Stimulated activated CD8-positive, alpha-beta memory T cell treated with anti-CD3 and anti-CD28 coated beads, Interleukin-4, amount 100 ng/mL, for 4 hours (primary cell): ENCODE results near the gene NR2F2.

Experiments used
- DNase-seq, 2 donors: peaks; one replicate each; pipeline ENCODE4 v3.0.0-alpha.2; 2020; ENCODE audit warnings: low read depth in 2 of 2, low spot score in 1 of 2

NR2F2 gene

DNA sequence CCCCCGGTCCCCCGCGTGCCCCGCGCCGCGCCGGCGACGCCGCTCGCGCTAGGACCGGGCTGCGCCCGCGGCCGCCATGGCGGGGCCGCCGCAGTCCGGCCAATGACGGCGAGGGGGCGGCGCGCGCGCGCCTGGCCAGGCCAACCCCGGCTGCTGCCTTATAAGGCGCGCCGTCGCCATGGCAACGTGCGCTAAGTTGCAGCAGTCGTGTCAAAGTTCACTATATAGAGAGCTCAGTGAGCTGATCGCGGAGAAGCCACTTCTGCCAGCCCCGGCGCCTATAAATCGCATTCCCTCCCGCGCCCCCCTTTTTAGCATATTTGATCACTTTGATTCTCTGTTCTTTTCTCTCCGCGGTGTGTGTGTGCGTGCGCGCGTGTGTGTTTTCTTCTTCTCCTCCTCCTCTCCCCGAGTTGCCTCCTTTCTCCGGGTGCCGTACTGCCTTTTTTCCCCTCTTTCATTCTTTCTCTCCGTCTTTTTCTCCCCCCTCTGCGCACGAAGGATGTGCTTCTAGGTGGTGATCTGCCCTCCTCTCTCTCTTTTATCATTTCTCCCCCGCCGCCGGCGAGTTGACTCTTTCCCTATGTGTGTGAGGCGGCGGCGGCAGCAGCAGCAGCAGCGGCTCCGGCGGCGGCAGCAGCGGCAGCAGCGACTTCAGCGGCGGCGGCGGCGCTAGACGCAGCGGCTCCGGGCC lies at the start of gene NR2F2:
Gene NR2F2, plus strand, starts transcription at position 251 of the 694 bp plus-strand sequence. CDS start 1,406 bp downstream, outside the sequence.
- DNase-seq, result peak in 1 of 2 donors; percentile 4

DNA sequence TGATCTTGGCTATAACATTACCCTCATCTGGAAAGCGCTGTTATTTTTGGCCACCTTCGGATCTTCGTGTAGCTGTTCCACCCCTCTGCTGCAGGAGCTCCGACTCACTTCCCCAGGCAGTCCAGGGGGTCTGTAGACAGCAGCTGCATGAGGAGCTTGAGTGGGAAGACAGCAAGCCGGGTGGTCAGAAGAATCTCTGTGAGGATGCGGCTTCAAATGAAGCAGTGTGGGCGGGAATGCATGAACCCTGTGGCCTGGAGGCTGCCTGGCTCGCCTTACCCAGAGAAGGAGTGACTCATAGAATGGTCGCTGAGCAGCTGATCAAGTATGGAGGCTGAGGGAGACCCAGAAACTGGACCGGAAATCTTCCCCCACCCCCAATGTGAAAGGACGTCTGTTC lies 45.2 kb upstream of the NR2F2 start:
- no peak for DNase-seq

DNA sequence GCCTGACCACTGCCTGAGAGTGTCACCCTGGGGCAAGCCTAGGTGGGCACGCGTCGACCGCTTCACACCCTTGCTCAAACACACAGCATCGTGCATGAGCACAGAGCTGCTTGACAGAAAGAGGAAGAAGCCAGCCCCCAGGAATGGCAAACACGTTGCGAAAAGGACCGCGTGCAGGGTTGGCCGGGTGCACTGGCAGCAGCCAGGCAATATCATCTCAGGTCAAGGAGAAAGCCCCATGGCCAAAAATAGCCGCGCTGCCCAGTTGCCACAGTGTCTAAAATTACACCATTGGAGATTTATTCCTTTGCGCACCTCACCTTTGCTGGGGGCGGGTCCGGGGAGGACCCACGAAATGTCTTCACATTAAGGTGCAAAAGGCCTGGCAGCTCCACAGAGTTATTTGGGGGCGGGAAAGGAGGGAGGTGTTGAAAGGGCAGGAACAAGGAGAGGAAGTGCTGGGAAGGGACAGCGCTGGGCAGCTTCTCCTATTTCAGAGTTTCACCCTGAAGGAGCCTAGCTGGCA lies 44.7 kb upstream of the NR2F2 start:
- DNase-seq, result no peak

DNA sequence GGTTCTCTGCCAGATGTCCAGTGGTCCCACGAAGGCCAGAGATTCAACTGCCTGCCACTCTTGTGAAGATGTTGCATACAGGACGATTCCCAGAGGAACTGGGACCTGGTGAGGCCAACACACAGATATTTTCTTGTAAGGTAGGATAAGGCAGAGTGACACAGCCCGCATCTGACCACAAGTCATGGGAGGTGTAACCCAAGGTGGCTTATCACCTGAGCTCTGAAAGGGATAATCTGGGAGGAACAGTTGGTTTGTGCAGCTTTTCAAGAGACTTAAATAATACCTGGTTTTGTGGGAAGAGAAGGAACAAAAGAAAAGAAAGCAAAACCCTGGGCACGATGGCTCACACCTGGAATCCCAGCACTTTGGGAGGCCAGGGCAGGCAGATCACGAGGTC lies 39.8 kb upstream of the NR2F2 start:
- DNase-seq, result no peak

DNA sequence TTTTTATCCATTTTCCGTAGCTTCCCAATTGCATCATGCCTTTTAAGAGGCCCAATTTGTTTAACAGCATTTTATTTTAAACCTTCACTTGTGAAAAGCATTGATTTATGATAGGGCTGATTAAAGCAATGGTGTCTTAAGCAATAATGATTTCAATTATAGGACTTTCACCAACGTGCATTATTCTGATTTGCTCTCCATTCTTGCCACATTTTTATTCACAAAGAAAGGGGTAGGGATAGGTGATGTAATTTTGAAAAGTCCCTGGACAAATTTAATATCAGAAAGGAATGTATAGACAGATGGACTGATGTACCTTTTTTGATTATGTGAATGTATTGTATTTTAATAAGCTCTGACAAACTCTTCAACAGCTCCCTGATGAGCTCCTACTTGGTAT lies 37.9 kb upstream of the NR2F2 start:
- DNase-seq, result no peak

DNA sequence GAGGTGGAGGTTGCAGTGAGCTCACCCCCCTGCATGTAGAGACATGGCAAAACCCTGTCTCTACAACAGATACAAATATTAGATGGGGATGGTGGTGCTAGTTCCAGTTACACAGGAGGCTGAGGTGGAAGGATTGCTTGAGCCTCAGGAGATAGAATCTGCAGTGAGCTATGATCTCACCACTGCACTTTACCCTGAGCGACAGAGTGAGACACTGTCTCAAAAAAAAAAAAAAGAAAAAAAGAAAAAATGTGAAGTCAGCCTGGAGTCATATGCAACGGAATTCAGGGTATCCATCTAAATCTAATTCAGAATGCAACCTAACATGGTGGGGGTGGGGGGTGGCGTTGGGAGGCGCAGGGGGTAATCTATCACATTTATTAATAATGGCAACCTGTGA lies 37.1 kb upstream of the NR2F2 start:
- no peak for DNase-seq

DNA sequence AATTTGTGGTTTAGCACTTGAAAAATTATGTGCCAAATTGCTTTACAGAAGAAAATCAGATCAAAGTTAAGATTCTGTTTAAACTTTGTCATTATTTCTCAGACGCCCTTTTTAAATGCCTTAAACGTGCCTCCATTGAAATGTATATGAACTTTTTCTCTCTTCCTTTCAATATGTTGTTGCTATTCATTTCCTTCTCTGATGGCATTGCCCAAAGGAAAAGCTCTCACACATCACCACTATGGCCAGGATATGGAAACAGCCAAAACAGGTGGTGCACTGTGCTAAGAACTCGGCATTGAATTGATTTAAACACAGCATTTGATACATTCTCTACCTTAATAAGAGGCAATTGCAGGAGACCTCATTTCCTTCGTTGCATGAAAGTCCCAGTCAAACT lies 35.7 kb upstream of the NR2F2 start:
- DNase-seq, result no peak

DNA sequence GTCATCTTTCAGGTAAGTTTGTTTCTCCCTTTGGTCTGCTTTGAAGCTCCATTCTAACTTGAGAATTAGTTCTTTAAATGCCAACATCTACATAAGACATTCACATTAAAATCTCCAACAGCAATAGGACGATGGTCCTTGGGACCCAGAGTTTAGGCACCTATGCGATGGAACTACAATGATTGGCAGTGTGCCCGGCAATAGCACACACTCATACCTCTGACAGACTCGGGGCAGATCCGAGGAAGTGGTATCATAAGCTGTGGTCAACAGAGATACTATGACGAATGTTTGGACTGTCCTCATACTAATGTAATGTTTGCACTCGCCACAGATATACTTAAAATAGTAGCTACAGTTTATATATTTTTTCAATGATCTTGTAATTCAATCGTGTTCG lies 34.2 kb upstream of the NR2F2 start:
- no peak for DNase-seq

DNA sequence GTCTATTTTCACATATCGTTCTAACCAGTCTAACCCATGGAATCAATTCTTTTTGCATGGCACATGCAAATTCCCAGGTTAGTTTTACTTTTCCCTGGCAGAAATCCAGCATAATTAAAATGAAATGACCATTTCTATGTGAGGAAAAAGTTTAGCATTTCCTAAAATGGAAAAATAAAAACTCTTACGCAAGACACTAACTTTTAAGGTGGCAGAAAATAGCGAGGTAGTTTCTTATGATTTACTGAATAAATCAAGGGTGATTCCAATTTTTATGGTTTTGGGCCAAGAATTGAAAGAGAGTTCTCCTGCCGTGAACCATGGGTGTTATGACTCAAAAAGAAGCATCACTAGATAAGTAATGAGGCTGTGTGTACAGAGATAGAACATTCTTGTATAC lies 32.7 kb upstream of the NR2F2 start:
- no peak for DNase-seq

DNA sequence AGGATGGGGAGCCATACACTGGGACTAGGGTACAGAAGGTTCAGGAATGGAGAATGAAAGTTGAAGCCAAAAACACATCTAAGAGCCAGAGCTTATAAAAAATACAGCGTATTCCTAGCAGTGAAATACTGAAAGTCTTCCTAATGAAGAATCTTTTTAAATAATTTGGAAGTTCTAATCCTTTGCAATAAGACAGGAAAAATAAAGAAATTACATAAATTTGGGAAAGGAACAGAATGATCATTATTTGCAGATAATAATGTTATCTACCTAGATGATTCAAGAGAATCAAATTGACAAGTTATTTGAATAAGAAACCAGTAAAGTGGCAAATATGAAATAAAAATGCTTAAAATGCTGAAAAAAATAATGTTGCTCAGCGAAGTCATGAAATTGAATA lies 32.3 kb upstream of the NR2F2 start:
- no peak for DNase-seq

DNA sequence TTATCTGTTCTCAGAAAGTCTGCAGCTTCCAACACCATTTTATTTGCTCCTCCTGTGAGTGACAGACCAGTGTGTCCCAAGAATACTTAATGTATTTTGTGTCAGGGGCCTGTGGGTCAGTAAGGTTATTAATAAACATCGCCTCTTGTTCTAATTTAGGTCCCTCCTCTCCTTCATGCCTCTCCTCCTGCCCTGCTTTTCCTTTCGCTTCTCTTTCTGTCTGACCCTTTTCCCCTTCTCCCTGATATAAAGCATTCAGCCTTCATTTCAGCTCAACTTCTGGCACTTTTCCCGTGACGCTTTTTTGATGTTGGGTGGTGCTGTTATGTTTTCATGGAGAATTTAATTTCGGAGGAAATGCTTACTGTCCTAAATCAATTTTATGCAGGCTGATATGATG lies 29.7 kb upstream of the NR2F2 start:
- no peak for DNase-seq

DNA sequence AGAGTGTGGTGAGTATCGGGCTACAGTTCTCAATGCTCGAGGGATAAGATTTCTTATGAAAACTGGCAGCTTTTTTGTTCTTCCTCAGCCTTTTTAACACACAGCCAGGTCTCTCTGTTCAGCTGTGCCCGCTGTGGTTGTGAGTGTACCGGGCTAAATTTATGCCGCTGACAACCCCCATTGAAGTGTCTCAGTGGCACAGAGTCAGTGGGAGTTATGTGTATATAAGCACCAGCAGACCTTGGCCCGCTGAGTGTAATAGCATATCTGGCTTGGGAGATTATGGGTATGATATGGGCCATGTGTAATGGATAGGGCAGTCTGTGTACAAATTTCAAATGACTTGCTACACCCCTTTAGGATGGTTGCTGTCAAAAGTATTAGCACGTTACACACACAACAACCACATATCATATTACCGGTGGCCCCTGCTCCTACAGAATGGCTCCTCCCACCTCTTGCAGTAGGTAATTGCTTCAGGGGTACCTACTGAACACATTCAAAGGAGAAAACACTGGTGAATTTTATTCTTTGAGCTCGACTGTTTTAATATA lies 26.9 kb upstream of the NR2F2 start:
- no peak for DNase-seq

DNA sequence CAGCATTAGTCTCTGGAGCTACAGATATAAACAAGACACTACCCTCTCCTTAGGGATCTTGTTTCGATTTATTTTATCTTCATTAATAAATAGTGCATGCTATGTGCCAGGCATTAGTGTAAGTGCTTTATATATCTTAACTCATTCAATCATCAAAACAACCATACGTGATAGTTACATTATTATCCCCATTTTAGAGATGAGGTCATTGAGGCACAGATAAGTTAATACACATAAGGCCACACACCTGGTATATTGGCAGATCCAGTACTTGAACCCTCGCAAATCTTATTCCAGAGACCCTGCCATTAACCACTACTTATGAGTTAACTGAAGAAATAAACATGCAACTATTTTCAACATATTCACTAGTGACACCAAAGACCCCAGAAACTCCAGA lies 25.7 kb upstream of the NR2F2 start:
- DNase-seq, result no peak

DNA sequence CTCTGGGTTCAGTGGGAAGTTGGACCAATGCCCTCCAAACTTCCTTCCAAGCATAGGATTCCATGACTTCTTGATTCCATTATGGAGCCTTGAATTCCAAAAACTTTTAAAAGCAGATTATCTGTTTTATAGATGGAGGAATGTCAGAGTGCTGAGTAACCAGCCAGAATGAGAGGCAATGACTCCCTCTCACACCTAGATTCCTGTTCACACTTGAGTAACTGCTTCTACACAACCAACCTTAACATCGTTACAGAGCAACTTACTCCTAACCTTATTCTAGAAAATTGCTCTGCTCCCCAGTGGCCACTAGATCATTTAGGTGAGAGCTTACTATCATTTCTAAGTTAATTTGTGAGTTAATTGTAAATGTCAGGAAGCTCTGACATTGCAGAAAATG lies 24.2 kb upstream of the NR2F2 start:
- no peak for DNase-seq

DNA sequence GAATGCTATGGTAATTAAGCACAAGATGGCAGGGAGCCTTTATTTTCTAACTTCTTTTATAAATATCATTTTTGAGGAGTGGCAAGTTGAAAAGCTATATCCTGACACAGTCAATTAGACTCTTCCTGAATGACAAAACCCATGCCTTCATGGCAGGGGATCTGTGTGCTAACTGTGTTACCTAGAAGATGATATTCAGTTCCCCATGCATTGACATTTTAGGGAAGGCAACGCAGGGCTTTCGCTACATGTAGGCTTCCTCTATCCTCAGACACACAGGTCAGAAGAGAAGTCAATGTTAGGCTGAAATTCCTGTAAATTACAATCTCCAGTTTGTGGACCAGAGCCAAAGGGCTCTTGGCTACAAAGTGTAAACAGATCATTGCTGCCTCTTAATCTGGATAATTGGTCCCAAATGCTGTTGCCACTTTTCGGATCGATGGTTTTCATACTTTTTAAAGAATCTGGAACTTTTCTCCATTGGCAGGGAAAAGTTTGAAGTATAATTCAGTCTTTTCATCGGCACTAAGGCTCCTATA lies 22.6 kb upstream of the NR2F2 start:
- no peak for DNase-seq

DNA sequence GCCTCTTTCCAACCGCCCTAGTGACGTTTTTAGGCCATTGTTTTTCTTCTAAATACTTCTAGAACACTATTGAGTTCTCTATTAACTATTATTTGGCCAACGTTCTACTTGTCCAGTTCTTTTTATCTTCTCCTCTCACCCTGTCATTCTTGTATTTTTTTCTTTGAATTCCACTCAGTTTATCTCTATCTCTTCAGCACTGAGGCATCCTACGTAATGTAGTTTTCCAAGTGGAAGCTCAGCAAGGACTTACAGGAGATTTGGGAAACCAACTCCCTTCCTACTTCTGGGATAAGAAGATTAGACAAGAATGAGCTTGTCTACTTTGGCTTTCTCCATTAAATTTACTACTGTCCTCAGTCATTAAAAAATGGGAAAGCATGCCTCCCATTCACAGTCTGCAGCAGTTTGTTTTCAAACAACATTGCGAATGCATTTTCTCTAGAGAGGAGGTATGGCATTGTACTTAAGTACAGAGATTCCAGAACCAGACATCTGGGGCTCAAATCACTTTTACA lies 21.3 kb upstream of the NR2F2 start:
- DNase-seq, result no peak

DNA sequence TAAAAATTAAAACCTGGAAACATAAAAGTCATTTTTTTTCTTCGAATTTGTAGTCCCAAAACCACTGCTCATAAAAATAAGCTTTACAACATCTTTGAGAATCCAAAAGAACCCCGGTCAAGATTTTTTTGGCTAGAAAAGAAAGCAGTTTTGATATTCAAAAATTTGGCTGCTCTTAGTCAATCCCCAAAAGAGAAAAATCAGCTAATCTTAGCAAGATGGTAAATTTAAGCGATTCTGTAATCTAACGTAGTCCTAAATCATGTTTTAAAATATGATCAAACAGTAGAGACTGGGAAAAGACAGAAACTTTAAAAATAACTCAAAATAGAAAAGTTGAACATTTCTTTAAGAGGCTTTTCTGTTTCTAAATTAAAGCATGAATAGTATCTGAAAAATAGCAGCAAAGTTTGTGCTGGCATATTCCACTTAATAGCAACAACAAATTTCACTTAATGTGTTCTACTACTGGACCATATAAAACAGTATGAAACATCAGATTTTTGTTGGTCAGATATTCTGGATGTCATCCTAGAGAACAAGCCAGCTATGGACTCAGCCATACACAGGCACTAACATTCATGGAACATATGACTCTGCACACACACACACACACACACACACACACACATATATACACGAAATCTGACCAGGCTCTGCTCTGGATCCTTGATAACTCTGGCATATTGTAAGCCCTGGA lies 19.1 kb upstream of the NR2F2 start:
- no peak for DNase-seq

DNA sequence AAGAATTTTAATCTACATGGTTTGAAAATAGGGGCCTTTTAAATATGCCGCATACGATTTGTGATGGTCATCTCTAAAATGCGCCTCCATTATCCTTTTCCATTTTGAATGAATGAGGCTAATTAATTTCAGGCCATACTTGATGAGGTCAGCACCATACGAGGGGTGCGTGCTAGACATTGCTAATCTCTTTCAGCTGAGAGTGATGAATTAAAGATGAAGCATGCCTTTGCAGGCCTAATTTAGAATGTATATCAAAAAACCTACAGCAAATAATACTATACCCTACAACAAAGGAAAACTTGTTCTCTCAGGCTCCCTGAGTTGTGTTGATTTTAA lies 18.6 kb upstream of the NR2F2 start:
- DNase-seq, result no peak

DNA sequence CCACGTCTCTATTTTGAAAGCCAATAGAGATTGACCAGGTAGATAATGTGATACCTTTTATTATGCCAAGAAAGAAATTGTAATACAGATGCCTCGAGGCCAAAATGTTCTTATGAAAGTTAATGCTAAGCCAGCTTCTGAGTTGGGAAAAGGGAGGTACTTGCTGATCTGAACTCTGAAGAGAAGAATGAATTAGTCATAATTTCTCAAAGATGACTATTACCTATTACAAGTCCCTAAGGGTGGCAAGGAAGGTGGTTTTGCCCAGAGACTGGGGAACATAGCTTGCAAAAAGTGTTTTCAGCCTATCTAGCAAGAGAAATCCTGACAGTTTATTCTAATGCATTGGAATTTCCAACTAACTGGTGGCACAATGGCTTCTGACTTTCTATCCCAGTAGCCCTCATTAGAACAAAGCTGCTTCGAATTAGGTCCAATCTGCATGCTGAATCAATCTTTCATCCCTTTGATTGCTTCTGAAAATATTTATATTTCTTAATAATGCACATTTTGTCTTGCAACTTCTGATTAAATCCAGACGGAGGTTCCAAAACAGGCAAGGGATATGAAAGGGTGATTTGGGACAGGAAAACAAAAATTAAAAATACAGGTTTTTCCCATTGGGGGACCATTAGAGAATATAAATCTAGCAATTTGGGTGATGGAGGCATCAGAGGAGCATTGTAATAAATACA lies 17.7 kb upstream of the NR2F2 start:
- DNase-seq, result no peak

DNA sequence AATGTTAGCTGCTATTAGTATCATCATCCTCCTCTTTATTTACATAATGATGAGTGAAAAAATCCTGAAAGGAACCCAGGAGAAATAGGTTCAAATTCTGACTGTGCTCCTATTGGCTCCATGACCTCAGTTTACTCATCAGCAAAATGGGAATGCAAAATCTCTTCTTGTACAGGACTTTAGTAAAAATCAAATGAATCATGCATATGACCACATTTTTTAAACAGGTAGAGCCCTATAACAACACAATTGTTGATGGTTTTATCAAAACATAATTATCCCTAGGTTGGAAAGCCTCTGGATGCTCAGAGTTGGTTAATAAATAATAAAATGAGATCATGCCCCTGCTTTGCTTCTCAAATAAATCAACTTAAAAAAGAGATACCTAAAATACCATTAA lies 16.0 kb upstream of the NR2F2 start:
- DNase-seq, result no peak

DNA sequence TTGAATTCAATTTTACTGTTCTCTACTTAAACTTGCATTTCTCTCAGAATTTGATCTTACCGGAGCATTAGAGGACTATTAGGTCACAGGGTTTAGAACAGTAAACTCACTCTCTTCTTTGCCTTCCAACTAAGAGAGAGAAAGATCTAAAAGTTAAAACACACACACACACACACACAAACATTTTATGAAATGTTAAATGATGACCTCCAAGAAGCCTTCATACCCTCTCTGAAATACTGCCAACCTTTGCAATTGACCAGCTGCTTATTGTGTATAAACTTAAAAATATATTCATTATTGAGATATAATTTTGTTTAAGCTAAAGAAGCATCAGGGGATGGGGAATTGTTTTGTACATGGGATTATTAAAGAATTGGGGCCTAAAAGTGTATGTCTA lies 15.5 kb upstream of the NR2F2 start:
- no peak for DNase-seq
